Stimulated activated naive CD8-positive, alpha-beta T cell treated with anti-CD3 and anti-CD28 coated beads, Interleukin-15, Interleukin-2, amounts not matched to agents 100 ng/mL and 50 ng/mL, for 24 hours (primary cell): ENCODE measurements around the gene ATXN1.
"Not testable (repeated sequence)": the region's sequence is repeated elsewhere in the genome, so short reads cannot be mapped to it uniquely, and the experiment has no call there.

ENCODE experiments used
- H3K27ac Mint-ChIP-seq: one replicate; pipeline ENCODE4 v1.8.0; 2021; ENCODE audit warnings: mild to moderate bottlenecking, mixed read lengths
- H3K27me3 Mint-ChIP-seq: one replicate; pipeline ENCODE4 v1.8.0; 2021; ENCODE audit warnings: mixed read lengths
- H3K36me3 Mint-ChIP-seq: one replicate; pipeline ENCODE4 v1.8.0; 2021; ENCODE audit warnings: low read depth, mixed read lengths
- H3K4me1 Mint-ChIP-seq: one replicate; pipeline ENCODE4 v1.8.0; 2021; ENCODE audit warnings: low read depth, mixed read lengths
- H3K4me3 Mint-ChIP-seq: one replicate; pipeline ENCODE4 v1.8.0; 2021; ENCODE audit warnings: mild to moderate bottlenecking, mixed read lengths
- H3K9me3 Mint-ChIP-seq: one replicate; pipeline ENCODE4 v1.8.0; 2021; ENCODE audit warnings: mixed read lengths

The ATXN1 gene

GRCh38 chr6:16378360-16378759 lies 382.9 kb downstream of the ATXN1 start:
- H3K36me3 Mint-ChIP-seq, H3K9me3 Mint-ChIP-seq, H3K27me3 Mint-ChIP-seq, H3K4me3 Mint-ChIP-seq, H3K4me1 Mint-ChIP-seq, H3K27ac Mint-ChIP-seq: not testable (repeated sequence)

- Mint-ChIP-seq H3K27me3 (no peaks in the 10 kb centered on the region), H3K4me1 (peaks cover 5% of the 10 kb centered on the region), H3K36me3 (peaks cover 4% of the 10 kb centered on the region), H3K4me3 (no peak overlapping the region), H3K27ac (no peak overlapping the region), H3K9me3 (peaks cover 10% of the 10 kb centered on the region)
These were observed 383.8 kb downstream of the ATXN1 start for GRCh38 chr6:16377470-16377869.

DNA sequence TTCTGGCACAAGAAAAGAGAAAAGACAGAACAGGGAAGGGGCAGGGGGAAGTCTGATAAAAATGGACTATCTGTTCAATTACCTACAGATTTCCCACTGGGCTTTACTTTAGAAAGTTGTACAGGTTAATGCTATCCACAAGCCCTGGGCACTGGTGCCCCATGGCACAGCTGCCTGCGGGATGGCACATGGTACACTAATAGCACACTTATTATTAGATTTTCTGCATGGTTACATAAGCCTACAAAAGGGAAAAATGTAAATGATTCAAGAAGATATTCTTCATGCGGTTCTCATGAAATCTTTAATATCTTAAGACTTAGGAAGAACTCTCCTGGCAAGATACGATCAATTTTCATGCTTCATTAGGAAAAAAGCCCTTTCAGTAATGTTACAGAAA lies 385.4 kb downstream of the ATXN1 start:
- no peak overlapping the region for H3K4me3 Mint-ChIP-seq
- peaks cover 4% of the 10 kb centered on the region for H3K36me3 Mint-ChIP-seq
- no peaks in the 10 kb centered on the region for H3K27me3 Mint-ChIP-seq
- peaks cover 10% of the 10 kb centered on the region for H3K9me3 Mint-ChIP-seq
- peaks cover 5% of the 10 kb centered on the region for H3K4me1 Mint-ChIP-seq
- no peak overlapping the region for H3K27ac Mint-ChIP-seq

GRCh38 chr6:16375206-16375605 lies 386.1 kb downstream of the ATXN1 start:
- H3K4me1 Mint-ChIP-seq, result peaks cover 5% of the 10 kb centered on the region

GRCh38 chr6:16374461-16375200 lies 386.6 kb downstream of the ATXN1 start:
- Mint-ChIP-seq H3K4me1 (peaks cover 5% of the 10 kb centered on the region), H3K27ac (no peak overlapping the region), H3K9me3 (peaks cover 10% of the 10 kb centered on the region), H3K4me3 (no peak overlapping the region), H3K36me3 (peaks cover 4% of the 10 kb centered on the region), H3K27me3 (no peaks in the 10 kb centered on the region)

More at GRCh38 chr6:16375206-16375605, 386.1 kb downstream of the ATXN1 start:
- Mint-ChIP-seq H3K27ac (no peak overlapping the region), H3K36me3 (peaks cover 4% of the 10 kb centered on the region), H3K27me3 (no peaks in the 10 kb centered on the region), H3K4me3 (no peak overlapping the region), H3K9me3 (peaks cover 10% of the 10 kb centered on the region)

GRCh38 chr6:16374016-16374415 lies 387.2 kb downstream of the ATXN1 start:
- Mint-ChIP-seq H3K4me1 (peaks cover 5% of the 10 kb centered on the region), H3K27ac (no peak overlapping the region), H3K4me3 (no peak overlapping the region)

DNA sequence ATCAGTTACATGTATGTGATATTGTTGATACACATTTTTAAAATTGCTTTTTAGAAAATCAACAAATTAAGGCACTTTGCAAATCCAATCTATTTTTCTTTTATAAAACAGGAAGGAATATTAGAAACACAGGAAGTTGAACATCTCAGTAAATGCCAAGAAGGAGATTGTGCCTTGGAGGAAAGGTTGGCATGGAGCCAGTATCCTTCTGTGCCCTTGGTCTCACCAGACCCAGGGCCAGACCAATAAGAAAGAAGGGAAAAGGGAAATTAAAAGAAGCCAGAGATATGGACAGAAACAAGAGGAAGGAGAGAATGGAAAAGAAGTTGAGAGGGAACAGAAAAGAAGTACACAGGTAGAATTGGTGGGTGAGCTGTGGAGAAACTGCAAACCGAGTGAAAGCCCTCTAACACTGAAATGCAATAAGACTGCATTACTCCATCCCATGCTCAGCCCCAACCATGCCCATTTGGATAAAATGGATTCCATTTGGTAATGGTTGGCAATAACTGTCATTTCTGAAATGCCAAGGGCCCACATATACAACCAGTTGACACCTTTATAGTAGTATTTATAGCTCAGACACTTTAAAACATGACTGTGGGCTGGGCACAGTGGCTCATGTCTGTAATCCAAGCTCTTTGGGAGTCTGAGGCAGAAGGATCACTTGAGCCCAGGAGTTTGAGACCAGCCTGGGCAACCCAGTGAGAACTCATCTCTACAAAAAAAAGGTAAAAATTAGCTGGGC lies 389.1 kb downstream of the ATXN1 start:
- H3K36me3 Mint-ChIP-seq, result peaks cover 4% of the 10 kb centered on the region
- H3K4me1 Mint-ChIP-seq, result peaks cover 5% of the 10 kb centered on the region
- H3K27me3 Mint-ChIP-seq, result no peaks in the 10 kb centered on the region
- H3K27ac Mint-ChIP-seq, result no peak overlapping the region
- peaks cover 10% of the 10 kb centered on the region for H3K9me3 Mint-ChIP-seq
- no peak overlapping the region for H3K4me3 Mint-ChIP-seq

More at GRCh38 chr6:16374016-16374415, 387.2 kb downstream of the ATXN1 start:
- H3K9me3 Mint-ChIP-seq, result peaks cover 10% of the 10 kb centered on the region
- no peaks in the 10 kb centered on the region for H3K27me3 Mint-ChIP-seq
- H3K36me3 Mint-ChIP-seq, result peaks cover 4% of the 10 kb centered on the region

DNA sequence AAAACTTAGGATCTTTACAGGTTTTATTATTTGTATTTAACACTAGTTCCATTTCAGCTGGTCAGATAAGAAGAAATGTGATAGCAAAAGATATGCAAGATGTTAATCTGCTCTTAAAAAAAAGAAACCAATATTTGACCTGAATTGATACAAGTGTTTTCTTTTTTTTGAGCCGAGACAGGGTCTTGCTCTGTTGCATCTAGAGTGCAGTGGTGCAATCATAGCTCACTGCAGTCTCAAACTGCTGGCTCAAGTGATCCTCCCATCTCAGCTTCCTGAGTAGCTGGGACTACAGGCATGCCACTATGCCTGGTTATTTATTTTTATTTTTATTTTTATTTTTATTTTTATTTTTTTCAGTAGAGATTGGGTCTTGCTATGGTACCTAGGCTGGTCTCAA lies 389.9 kb downstream of the ATXN1 start:
- H3K36me3 Mint-ChIP-seq, result peaks cover 4% of the 10 kb centered on the region
- H3K9me3 Mint-ChIP-seq, result peaks cover 10% of the 10 kb centered on the region
- H3K27ac Mint-ChIP-seq, result no peak overlapping the region
- no peak overlapping the region for H3K4me3 Mint-ChIP-seq
- H3K27me3 Mint-ChIP-seq, result no peaks in the 10 kb centered on the region
- H3K4me1 Mint-ChIP-seq, result peaks cover 5% of the 10 kb centered on the region

DNA sequence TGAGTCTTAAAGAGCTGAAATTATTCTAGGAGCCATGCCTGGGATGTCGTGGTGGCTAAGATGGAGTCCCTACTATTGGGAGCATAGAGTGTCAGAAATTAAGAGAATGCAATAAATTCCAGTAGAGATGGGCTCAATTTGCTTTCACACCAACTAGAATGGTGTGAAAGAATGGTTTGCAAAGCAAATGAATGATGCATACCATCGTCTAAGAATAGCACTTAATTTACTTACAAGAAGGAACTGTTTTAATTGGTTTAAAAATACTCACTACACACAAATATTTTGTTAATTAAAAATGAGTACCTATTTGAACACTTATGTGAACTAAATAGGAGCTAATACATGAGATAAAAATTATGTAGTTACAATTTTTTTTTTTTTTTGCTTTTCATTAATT lies 390.3 kb downstream of the ATXN1 start:
- Mint-ChIP-seq H3K9me3 (peaks cover 10% of the 10 kb centered on the region), H3K4me1 (peaks cover 5% of the 10 kb centered on the region), H3K27ac (no peak overlapping the region), H3K27me3 (no peaks in the 10 kb centered on the region), H3K4me3 (no peak overlapping the region), H3K36me3 (peaks cover 4% of the 10 kb centered on the region)

GRCh38 chr6:16369989-16370388 lies 391.3 kb downstream of the ATXN1 start:
- Mint-ChIP-seq H3K27me3 (no peaks in the 10 kb centered on the region), H3K9me3 (peaks cover 10% of the 10 kb centered on the region), H3K4me1 (peaks cover 3% of the 10 kb centered on the region), H3K4me3 (no peak overlapping the region), H3K27ac (no peak overlapping the region), H3K36me3 (peaks cover 4% of the 10 kb centered on the region)

DNA sequence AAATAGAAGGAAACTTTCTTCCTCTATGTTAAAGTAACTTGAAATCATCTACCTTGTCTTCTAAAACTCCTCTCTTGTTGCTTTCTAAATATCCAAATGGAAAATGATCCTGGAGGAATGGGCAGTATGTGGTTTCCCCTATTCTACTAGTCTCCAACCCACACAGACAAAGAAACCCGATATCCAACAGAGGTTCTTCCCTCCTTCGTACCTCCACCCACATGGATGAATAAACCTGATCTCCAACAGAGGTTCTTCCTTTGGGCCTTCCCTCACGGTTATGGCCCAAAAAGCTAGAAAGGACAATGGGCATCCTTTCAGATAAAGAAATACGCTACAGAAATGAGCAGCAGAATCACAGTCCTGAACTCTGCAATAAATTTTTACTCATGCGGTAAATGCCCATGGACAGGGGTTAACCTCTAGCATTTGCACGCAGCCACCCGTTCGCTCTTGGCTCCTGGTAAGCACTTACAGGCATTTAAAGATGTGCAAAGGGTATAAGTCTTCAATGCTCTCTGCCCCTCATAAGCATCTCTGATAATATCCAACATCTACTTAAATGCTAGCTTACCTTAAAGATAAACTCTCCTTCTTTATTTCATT lies 392.0 kb downstream of the ATXN1 start:
- Mint-ChIP-seq H3K27ac (no peak overlapping the region), H3K27me3 (no peaks in the 10 kb centered on the region), H3K9me3 (peaks cover 10% of the 10 kb centered on the region)

DNA sequence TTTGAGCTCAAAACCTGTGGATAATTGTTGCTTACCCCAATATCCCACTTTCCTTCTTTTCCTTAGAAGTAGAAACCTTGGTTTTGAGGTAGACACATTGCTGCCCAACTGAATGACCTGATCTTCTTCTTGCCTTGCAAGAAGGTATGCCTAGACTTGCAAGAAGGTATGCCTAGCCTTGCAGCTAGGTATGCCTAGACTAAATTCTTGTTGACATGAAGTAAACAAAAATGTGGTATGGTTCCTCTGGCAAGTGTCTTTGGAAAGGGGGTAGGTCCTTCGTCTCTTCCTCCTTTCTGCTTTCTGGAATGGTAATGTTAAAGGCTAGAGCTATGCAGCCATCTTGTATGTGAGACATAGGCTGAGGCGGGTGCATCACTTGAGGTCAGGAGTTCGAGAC lies 393.7 kb downstream of the ATXN1 start:
- Mint-ChIP-seq H3K9me3 (no peaks in the 10 kb centered on the region), H3K27me3 (no peaks in the 10 kb centered on the region), H3K27ac (no peak overlapping the region)

More for the DNA sequence above, 392.0 kb downstream of the ATXN1 start:
- Mint-ChIP-seq H3K4me1 (no peaks in the 10 kb centered on the region), H3K36me3 (peaks cover 4% of the 10 kb centered on the region), H3K4me3 (no peak overlapping the region)

DNA sequence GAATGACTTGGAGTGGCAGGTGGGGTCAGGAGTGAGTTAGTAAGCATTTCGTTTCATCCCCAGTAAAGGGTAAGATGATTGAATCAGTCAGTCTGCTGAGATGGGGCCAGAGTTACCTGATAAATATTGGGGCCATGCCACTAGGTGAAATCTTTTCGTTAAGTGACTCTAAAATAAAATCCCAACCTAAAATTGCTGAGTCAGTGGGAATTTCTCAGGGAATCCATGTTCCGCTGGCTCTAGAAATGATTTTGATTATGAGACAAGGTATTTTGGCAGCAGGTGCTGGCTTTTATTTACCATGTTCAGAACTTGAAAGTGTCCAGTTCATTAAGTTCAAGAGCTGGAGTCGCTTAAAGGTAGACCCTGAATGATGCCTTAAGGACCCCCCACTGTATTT lies 397.5 kb downstream of the ATXN1 start:
- Mint-ChIP-seq H3K27ac (no peak overlapping the region), H3K4me3 (no peak overlapping the region), H3K27me3 (no peaks in the 10 kb centered on the region), H3K36me3 (peaks cover 11% of the 10 kb centered on the region), H3K9me3 (no peaks in the 10 kb centered on the region), H3K4me1 (no peaks in the 10 kb centered on the region)

More for the DNA sequence above, 393.7 kb downstream of the ATXN1 start:
- H3K36me3 Mint-ChIP-seq, result peaks cover 6% of the 10 kb centered on the region
- no peak overlapping the region for H3K4me3 Mint-ChIP-seq
- H3K4me1 Mint-ChIP-seq, result no peaks in the 10 kb centered on the region

GRCh38 chr6:16362819-16363589 lies 398.3 kb downstream of the ATXN1 start:
- Mint-ChIP-seq H3K36me3 (peaks cover 11% of the 10 kb centered on the region), H3K4me1 (no peaks in the 10 kb centered on the region), H3K4me3 (no peak overlapping the region), H3K9me3 (no peaks in the 10 kb centered on the region), H3K27me3 (no peaks in the 10 kb centered on the region), H3K27ac (no peak overlapping the region)
